ENCODE data around the gene MZT1. TPM values are rescaled to one million over a fixed set of nuclear protein-coding genes. Genes with fewer than 3 reads are reported as not detected.

Gene MZT1
- total RNA-seq, 4 donors from 2014 or later = 1.2 to 22.2 (median 4.4) TPM

DNA sequence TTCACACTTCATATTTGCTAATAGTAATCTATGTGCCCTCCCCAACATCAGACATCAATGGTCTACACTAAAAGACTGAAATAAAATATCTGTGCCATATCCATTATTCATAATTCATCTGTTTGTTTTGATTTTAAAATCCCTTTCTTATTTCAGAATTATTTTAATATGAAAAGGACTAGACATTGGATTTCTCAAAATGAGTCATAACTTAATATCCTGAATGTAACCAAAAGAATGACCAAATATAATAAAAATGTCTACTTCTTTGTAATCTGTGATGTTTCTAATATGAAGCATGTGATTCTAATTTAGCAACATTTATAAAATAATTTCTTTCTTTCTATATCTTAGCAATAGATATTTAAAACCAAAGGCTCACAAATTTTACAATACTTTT lies 64.9 kb downstream of the MZT1 start:
- Histone ChIP-seq H3K27me3 (no peaks in the 10 kb centered on the region), H3K27ac (no peak overlapping the region), H3K9me3 (no peaks in the 10 kb centered on the region), H3K4me3 (no peak overlapping the region), H3K36me3 (no peaks in the 10 kb centered on the region), H3K4me1 (no peaks in the 10 kb centered on the region)
- no peak for TF ChIP-seq POLR2A (IDR thresholded peaks at IDR 0.05)
- TF ChIP-seq, protein P1, sequence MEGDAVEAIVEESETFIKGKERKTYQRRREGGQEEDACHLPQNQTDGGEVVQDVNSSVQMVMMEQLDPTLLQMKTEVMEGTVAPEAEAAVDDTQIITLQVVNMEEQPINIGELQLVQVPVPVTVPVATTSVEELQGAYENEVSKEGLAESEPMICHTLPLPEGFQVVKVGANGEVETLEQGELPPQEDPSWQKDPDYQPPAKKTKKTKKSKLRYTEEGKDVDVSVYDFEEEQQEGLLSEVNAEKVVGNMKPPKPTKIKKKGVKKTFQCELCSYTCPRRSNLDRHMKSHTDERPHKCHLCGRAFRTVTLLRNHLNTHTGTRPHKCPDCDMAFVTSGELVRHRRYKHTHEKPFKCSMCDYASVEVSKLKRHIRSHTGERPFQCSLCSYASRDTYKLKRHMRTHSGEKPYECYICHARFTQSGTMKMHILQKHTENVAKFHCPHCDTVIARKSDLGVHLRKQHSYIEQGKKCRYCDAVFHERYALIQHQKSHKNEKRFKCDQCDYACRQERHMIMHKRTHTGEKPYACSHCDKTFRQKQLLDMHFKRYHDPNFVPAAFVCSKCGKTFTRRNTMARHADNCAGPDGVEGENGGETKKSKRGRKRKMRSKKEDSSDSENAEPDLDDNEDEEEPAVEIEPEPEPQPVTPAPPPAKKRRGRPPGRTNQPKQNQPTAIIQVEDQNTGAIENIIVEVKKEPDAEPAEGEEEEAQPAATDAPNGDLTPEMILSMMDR (IDR thresholded peaks at IDR 0.05) = no peak
- no peak for DNase-seq
- intact Hi-C loops (cut with DNase I; ENCODE audit: low total_unique reads) = no loop called here

Small RNA genes within 50 kb of the gene (small RNA-seq; reads per million reads assigned to genes)
- gene RNU6-80P = not detected

Other genes starting within 250 kb of the MZT1 start
- gene BORA, start 294 bp upstream of the MZT1 start, total RNA-seq = 100 to 1,000 TPM in 1 of 4 donors, 1 to 10 TPM in 3; 1.5 to 156 (median 5.4) TPM
- 10 to 100 TPM; 20.6 to 50.9 (median 34.5) TPM for gene DIS3, start 54.3 kb upstream of the MZT1 start, total RNA-seq
- gene PIBF1, start 54.5 kb upstream of the MZT1 start, total RNA-seq = 10 to 100 TPM in 3 of 4 donors, 1 to 10 TPM in 1; 7.9 to 54.6 (median 29.1) TPM

Measured in uterus (tissue), 4 donors.